ENCODE measurements around the gene SEC14L1.

DNA sequence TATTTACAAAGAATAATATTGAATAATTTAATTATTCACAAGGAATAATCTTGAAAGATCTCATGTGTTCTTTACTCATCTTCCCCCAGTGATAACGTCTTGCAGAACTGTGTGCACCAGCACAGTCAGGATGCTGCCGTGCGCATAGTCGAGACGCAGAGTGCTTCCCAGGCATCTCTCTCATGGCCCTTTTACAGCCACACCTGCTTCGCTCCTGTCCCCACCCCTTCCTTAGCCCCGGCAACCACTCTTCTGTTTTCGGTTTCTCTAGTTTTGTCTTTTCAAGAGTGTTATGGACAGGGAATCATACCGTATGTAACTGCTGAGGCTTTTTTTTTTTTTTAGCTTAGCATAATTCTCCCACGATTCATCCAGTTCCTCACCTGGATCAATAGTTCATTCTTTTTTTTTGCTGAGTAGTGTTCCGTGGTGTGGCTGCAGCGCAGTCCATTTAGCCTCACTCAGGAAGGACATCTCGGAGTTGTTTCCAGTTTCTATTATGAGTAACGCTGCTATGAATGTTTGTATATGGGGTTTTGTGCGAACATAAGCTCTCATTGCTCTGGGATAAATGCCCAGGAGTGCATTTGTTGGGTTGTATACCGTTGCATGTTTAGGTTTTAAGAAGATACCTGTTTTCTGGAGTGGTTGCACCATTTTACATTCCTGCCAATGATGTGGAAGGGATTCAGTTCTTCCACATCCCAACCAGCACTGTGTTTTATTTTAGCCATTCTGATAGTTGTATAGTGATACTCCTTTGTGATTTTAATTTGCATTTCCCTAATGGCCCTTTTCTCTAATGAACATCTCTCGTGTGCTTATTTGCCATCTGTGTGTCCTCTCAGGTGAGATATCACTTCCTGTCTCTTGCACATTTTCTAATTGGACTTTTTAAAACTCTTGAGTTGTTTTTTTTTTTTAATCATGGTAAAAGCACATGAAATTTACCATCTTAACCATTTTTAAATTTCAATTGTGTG is 47.6 kb downstream of the SEC14L1 start:
- TF ChIP-seq, protein P1, sequence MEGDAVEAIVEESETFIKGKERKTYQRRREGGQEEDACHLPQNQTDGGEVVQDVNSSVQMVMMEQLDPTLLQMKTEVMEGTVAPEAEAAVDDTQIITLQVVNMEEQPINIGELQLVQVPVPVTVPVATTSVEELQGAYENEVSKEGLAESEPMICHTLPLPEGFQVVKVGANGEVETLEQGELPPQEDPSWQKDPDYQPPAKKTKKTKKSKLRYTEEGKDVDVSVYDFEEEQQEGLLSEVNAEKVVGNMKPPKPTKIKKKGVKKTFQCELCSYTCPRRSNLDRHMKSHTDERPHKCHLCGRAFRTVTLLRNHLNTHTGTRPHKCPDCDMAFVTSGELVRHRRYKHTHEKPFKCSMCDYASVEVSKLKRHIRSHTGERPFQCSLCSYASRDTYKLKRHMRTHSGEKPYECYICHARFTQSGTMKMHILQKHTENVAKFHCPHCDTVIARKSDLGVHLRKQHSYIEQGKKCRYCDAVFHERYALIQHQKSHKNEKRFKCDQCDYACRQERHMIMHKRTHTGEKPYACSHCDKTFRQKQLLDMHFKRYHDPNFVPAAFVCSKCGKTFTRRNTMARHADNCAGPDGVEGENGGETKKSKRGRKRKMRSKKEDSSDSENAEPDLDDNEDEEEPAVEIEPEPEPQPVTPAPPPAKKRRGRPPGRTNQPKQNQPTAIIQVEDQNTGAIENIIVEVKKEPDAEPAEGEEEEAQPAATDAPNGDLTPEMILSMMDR (IDR thresholded peaks at IDR 0.05; ENCODE audit: low read depth, low read length): no peak
- TF ChIP-seq POLR2A (IDR thresholded peaks at IDR 0.05; ENCODE audit: extremely low read depth, insufficient read length): no peak
- TF ChIP-seq, protein P2, sequence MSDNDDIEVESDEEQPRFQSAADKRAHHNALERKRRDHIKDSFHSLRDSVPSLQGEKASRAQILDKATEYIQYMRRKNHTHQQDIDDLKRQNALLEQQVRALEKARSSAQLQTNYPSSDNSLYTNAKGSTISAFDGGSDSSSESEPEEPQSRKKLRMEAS (IDR thresholded peaks at IDR 0.05; ENCODE audit: low read depth, low read length): no peak
- no peak for TF ChIP-seq MYC (IDR thresholded peaks at IDR 0.05; ENCODE audit: low read depth, low read length)

All from NB4 (cell line).